PC-3 (cell line): ENCODE measurements around the gene NPB. TPM values are rescaled to one million over a fixed set of nuclear protein-coding genes. Genes with fewer than 3 reads are reported as not detected.
A peak's percentile ranks its signal among the peaks of the same experiment; 100 is the strongest.

Source experiments
- ATAC-seq: fragments of 200-7000 bp; cut with Tn5 transposase; 2 replicates; pipeline ENCODE4 v1.9.1; 2020; ENCODE audit warnings: mild to moderate bottlenecking, moderate library complexity
- BruUV-seq: library from RNA; stranded (reverse); fragments of 400-500 nt; replicated peaks from 2 replicates; lab custom pipeline; 2021; lab: Mats Ljungman, UMichigan
- CTCF ChIA-PET: fragments of 300-600 bp; sonication (Branson Sonifier 250); formaldehyde crosslinking; loops from one replicate; lab custom pipeline; 2022; ENCODE audit warnings: antibody characterized with exemption; lab: Charles Lee
- POLR2A ChIA-PET: fragments of 300-600 bp; sonication (Branson Sonifier 250); formaldehyde crosslinking; loops from one replicate; lab custom pipeline; 2022; ENCODE audit warnings: antibody characterized with exemption; ENCODE audit not compliant: unreplicated experiment; lab: Charles Lee
- DNase-seq: peaks from one replicate; pipeline ENCODE4 v3.0.0-alpha.2; 2015
- H2AFZ ChIP-seq: fragments of 300-600 bp; sonication (generic); 2 replicates; pipeline ENCODE4 v1.6.0; 2016; ENCODE audit warnings: antibody characterized with exemption, low read length
- H3F3A ChIP-seq: fragments of 300-600 bp; sonication (generic); one replicate; pipeline ENCODE4 v1.6.0; 2017; ENCODE audit warnings: antibody characterized with exemption, low read length, control low read depth, mild to moderate bottlenecking; ENCODE audit not compliant: unreplicated experiment
- H3K27ac ChIP-seq: fragments of 300-600 bp; sonication (generic); 2 replicates; pipeline ENCODE4 v1.5.1; 2016; ENCODE audit warnings: mild to moderate bottlenecking, low read length
- H3K27me3 ChIP-seq: fragments of 300-600 bp; sonication (generic); 2 replicates; pipeline ENCODE4 v1.6.1; 2016; ENCODE audit warnings: low read length, mixed read lengths
- H3K36me3 ChIP-seq: fragments of 300-600 bp; sonication (generic); 2 replicates; pipeline ENCODE4 v1.6.1; 2016; ENCODE audit warnings: low read depth, mixed run types, low read length, mixed read lengths
- H3K4me1 ChIP-seq: fragments of 300-600 bp; sonication (generic); 2 replicates; pipeline ENCODE4 v1.5.1; 2016; ENCODE audit warnings: low read length; ENCODE audit not compliant: insufficient read depth
- H3K4me2 ChIP-seq: fragments of 300-600 bp; sonication (generic); 2 replicates; pipeline ENCODE4 v1.6.0; 2016; ENCODE audit warnings: low read length
- H3K4me3 ChIP-seq: fragments of 300-600 bp; sonication (generic); 2 replicates; pipeline ENCODE4 v1.5.1; 2016; ENCODE audit warnings: mild to moderate bottlenecking, low read length, mixed read lengths
- H3K79me2 ChIP-seq: fragments of 300-600 bp; sonication (generic); 2 replicates; pipeline ENCODE4 v1.6.1; 2017; ENCODE audit warnings: low read length, mixed read lengths
- H3K9ac ChIP-seq: fragments of 300-600 bp; sonication (generic); 2 replicates; pipeline ENCODE4 v1.6.0; 2016; ENCODE audit warnings: mild to moderate bottlenecking, low read length
- H3K9me2 ChIP-seq: fragments of 300-600 bp; sonication (generic); replicated peaks from 2 replicates; pipeline ENCODE4 v1.6.1; 2016; ENCODE audit warnings: mixed run types, low read length, mixed read lengths
- H3K9me3 ChIP-seq: fragments of 300-600 bp; sonication (generic); 2 replicates; pipeline ENCODE4 v1.6.1; 2016; ENCODE audit warnings: low read length, mixed read lengths
- H4K20me1 ChIP-seq: fragments of 300-600 bp; sonication (generic); 2 replicates; pipeline ENCODE4 v1.6.1; 2016; ENCODE audit warnings: low read length, mixed read lengths
- CTCF ChIP-seq: fragments of 300-600 bp; sonication (generic); conservative IDR thresholded peaks from 2 replicates; pipeline ENCODE4 v1.5.1; 2017; ENCODE audit warnings: antibody characterized with exemption, low read depth, mild to moderate bottlenecking, low read length
- EZH2 ChIP-seq: fragments of 300-600 bp; sonication (generic); IDR thresholded peaks from one replicate; pipeline ENCODE4 v1.6.1; 2017; ENCODE audit warnings: antibody characterized with exemption, mild to moderate bottlenecking, low read length; ENCODE audit not compliant: unreplicated experiment
- EZH2phosphoT487 ChIP-seq: fragments of 300-600 bp; sonication (generic); IDR thresholded peaks from 2 replicates; pipeline ENCODE4 v1.6.1; 2018; ENCODE audit warnings: mild to moderate bottlenecking, antibody characterized with exemption, low read length, borderline replicate concordance
- intact Hi-C: fragments of 100-400 bp; cut with micrococcal nuclease; formaldehyde crosslinking; loops from 2 replicates; pipeline ENCODE4 v1.9.0; 2023
- total RNA-seq: library from RNA; depleted of rRNA; stranded (reverse); fragments of >200 nt; gene quantifications from 2 replicates; pipeline ENCODE4 v1.2.3, GENCODE V29; 2014

Gene NPB
- total RNA-seq, 1 experiment from 2014 or later, result 0.07 TPM

- no peaks in the 10 kb centered on the region for H3K9me3 ChIP-seq
- H3K9ac ChIP-seq, result peak within 1 kb of the TSS; percentile 99
- peaks cover 52% of the 10 kb centered on the region for H3K4me1 ChIP-seq
- H3K27ac ChIP-seq, result peak within 1 kb of the TSS; percentile 96
- POLR2A ChIA-PET, result interaction anchor here (0.6 kb wide), 1 partner anchor 476 kb away, joined by 3 read pairs; no protein-coding TSS in a partner anchor
- peaks cover 26% of the 10 kb centered on the region for H3K79me2 ChIP-seq
- no TSS peak for BruUV-seq
- H3F3A ChIP-seq, result peaks cover 22% of the 10 kb centered on the region
- peak within 1 kb of the TSS; percentile 95 for H3K4me3 ChIP-seq
- DNase-seq, result no peak
- 0 out of 2 replicates have a peak, but pooled peaks cover 6% of the 10 kb centered on the region for H3K36me3 ChIP-seq
- H4K20me1 ChIP-seq, result 0 out of 2 replicates have a peak, but pooled peaks cover 6% of the 10 kb centered on the region
- intact Hi-C loops, result loop anchor here (5.0 kb wide), 1 partner anchor 56 kb away; the partner anchor contains the start of gene MAFG
- H3K9me2 ChIP-seq, result no peaks in the 10 kb centered on the region
- peak within 1 kb of the TSS; percentile 99 for H2AFZ ChIP-seq
- CTCF ChIA-PET, result interaction anchor here (0.5 kb wide), 2 partner anchors 19 to 809 kb away, joined by 3 to 4 read pairs; no protein-coding TSS in a partner anchor
- H3K4me2 ChIP-seq, result peak within 1 kb of the TSS; percentile 99
- TF ChIP-seq EZH2phosphoT487 (no peak), CTCF (no peak), EZH2 (no peak)
- ATAC-seq, result peak; percentile 8
- no peaks in the 10 kb centered on the region for H3K27me3 ChIP-seq
Observed at GRCh38 chr17:81870981-81871386, 31.1 kb upstream of the NPB start, which contains the start of gene ARHGDIA. ARHGDIA (minus strand) TSS chr17:81871337; CDS start chr17:81869930, 1,407 bp downstream.

GRCh38 chr17:81871387-81872230 is 30.4 kb upstream of the NPB start:
- TF ChIP-seq CTCF (peak; percentile 39; the same call in 1 of the 2 replicates), EZH2 (no peak), EZH2phosphoT487 (no peak)
- ChIA-PET CTCF (interaction anchor here (0.5 kb wide), 1 partner anchor 809 kb away, joined by 4 read pairs; no protein-coding TSS in a partner anchor), POLR2A (interaction anchor here (0.6 kb wide), 1 partner anchor 477 kb away, joined by 3 read pairs; no protein-coding TSS in a partner anchor)
- H3K4me3 ChIP-seq, result peak overlapping the region; percentile 75
- peak overlapping the region; percentile 99 for H3K4me2 ChIP-seq
- H3K27me3 ChIP-seq, result no peaks in the 10 kb centered on the region
- peaks cover 26% of the 10 kb centered on the region for H3K79me2 ChIP-seq
- no peaks in the 10 kb centered on the region for H3K9me2 ChIP-seq
- TSS peak; percentile 16 for BruUV-seq
- peak overlapping the region; percentile 99 for H2AFZ ChIP-seq
- intact Hi-C loops, result loop anchor here (5.0 kb wide), 1 partner anchor 56 kb away; the partner anchor contains the start of gene MAFG
- peaks cover 20% of the 10 kb centered on the region for H3F3A ChIP-seq
- peak overlapping the region; percentile 96 for H3K27ac ChIP-seq
- no peak for ATAC-seq
- peak overlapping the region; percentile 99 for H3K9ac ChIP-seq
- peaks cover 51% of the 10 kb centered on the region for H3K4me1 ChIP-seq
- peak; percentile 87 for DNase-seq
- H3K9me3 ChIP-seq, result no peaks in the 10 kb centered on the region
- H3K36me3 ChIP-seq, result 0 out of 2 replicates have a peak, but pooled peaks cover 3% of the 10 kb centered on the region
- H4K20me1 ChIP-seq, result 0 out of 2 replicates have a peak, but pooled peaks cover 6% of the 10 kb centered on the region
